GM19193 (cell line): ENCODE results near the gene THSD8.

Source experiments
- POLR2A ChIP-seq: IDR thresholded peaks from 4 replicates; pipeline ENCODE4 v1.6.1; 2011; ENCODE audit not compliant: insufficient read depth, insufficient read length; ENCODE audit errors: extremely low read depth

The THSD8 gene

DNA sequence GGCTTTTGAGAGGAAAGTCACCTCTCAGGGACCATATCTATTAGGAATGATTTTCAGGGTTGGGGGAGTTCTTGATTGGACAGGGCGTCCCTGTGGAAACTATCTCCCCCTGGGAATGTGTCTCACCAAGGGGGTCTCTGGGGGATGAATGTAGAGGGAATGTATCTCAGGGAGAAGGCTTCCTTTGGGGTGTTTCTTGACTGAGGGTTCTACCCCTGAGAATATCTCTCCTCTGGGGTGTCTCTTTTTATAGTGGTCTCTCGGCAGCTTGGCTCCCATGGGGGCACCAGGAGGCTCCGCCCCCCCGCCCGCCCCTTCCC, 31.5 kb downstream of the THSD8 start:
- TF ChIP-seq POLR2A: no peak

DNA sequence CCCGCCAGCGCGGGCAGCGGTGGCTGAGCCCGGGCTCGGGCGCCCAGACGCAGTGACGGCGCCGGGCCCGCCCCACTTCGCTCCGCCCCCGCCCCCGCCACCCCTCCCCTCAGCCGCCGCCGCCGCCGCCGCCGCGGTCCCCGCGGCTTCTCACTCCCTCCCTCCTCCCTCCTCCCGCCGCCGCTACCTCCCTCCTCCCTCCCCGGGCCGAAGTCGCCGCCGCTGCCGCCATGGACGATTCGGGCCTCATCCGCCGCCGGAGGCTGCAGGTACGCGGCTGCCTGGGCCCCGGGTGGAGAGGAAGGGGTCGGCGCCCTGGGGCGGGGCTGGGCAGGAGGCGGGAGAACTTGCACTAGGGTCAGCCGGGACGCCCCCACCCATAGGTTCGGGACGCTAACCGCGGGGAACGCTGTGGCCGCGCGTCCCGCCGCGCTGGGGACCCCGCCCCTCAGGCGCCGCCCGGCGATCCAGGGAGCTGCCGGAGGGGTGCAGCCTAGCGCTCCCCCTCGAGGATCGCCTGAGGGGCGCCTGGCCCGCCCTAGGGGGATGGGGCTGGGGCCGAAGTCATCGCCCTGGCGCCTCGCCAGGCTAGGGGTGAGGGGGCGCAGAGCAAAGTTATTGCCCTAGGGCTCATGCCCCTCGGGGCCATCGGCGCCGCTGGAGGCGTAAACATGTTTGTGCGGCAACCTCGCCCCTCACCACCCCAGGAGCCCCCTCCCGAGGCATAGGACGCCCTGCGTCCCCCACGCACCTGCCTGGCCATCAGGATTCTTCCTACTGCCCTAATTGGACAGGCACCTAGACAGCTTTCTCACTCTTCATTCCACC, 32.1 kb downstream of the THSD8 start:
- TF ChIP-seq POLR2A: no peak

DNA sequence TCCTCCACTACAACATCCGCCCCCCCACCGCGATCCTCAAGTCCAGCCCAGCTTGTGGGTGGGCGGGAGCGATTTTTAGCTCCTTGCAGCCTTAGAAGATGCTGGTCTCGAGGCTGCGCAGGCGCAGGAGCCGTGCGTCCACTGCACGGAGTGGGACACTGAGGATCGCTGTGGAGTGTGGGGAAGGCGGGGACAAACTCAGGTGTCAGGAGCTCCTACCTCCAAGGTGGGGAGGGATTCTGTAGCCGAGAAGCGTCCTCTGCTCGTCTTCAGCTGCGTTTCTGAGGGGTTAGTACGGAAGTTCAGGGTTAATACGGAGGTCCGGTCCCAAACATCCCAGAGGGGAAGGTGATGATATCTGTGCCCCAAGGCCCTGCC, 32.7 kb downstream of the THSD8 start, which contains the start of gene RTBDN:
Gene RTBDN (minus strand): TSS at position 14 of the 378 bp plus-strand sequence. CDS start 4,600 bp downstream, outside the sequence.
- TF ChIP-seq POLR2A: no peak

DNA sequence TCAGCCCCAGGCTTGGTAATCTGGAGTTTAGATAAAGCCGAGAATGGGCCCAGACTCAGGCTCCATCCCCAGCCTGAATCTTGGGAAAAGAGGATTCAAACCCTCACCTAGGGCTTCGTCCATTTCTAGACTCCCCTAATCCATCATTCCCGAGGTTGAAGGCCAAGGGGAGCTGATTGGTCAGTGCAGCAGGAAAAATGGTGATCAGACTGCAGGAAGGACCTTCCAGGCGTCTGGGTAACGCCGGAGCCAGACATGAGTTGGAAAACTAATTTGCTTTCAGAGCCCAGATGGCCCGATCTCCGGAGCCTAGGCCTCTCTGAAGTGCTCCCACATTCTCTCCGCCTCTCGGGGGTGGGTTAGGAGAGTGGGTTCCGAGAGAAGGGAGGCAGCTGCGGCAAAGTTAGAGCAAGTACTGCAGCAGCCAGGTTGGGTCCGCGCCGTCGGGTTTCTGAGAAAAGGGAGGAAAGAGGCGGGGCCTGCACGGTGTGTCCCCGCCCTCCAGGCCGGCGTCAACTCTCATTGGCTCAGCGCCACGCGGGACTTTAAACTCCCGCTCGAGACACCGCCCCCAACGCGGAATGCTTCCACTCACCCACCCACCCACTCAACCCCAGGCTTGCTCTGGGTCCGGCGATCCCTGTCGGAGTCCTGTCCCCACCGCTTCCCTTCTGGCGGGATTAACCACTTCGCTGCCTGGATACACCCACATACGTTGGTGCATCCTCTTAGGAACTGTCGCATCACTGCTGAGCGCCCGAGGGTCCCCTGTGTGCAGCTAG, 33.3 kb downstream of the THSD8 start:
- no peak for TF ChIP-seq POLR2A

DNA sequence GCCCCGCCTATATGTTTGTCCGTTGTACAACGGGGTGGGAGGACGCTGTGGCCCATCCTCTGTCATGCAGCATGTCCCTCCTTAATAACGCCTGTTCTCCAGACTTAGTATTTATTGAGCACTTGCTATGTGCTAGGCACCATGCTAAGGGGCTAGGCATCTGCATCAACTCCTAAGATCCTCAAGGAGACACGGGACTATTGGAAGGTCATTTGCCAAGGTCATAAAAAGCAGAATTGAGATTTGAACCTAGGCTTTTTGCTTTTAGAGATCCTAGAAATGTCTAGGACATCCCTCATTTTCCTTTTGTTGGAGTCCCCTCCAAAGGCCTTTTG, 34.6 kb downstream of the THSD8 start:
- no peak for TF ChIP-seq POLR2A

DNA sequence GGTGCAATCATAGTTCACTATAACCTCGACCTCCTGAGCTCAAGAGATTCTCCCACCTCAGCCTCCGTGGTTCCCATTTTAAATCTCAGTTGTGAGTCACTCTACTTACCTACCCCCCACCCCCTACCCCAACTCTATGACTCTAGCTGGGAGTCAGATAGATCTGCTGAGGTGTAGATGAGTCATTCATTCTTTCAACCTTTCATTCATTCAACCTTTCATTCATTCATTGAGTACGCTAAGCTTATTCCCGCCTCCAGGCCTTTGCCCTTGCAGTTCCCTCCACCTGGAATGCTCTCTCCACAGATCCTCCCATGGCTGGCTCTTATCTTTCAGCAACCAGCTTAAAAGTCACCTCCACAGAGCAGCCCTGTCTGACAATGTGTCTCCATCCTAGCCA, 35.4 kb downstream of the THSD8 start:
- no peak for TF ChIP-seq POLR2A

DNA sequence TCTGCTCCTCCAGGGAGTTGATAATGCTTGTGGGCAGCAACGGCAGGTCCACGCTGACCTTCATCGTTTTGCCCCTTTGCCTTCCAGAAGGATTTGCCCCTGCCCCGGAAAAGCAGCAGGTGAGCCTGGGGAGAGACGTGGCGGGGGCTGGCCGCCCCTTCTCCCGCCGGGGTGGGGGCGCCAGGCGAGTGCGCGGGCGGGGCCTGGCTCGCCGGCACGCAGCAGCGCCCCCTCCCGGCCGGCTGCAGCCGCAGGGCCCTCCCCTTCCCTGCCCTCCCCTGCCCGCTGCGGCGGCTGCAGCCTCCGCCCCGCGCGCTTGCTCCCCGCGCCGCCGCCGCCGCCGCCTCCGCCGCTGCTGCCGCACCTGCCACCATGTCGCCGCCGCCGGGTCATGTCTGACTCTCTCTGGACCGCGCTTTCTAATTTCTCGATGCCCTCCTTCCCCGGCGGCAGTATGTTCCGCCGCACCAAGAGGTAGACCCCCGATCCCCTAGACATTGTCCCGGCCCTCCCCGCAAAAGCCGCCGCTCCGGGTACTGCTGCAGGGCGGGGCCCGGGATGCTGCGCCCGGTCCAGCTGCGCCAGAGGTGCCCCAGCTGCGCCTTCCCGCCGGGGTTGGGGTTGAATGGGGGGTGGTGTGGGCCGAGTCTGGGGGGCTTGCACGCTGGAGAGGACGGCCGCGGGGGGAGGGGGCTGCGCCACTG, 36.5 kb downstream of the THSD8 start, which contains the start of gene MAST1:
Gene MAST1 (plus strand): TSS at position 334 of the 704 bp plus-strand sequence. CDS start 58 bp downstream, at position 392.
- no peak for TF ChIP-seq POLR2A

DNA sequence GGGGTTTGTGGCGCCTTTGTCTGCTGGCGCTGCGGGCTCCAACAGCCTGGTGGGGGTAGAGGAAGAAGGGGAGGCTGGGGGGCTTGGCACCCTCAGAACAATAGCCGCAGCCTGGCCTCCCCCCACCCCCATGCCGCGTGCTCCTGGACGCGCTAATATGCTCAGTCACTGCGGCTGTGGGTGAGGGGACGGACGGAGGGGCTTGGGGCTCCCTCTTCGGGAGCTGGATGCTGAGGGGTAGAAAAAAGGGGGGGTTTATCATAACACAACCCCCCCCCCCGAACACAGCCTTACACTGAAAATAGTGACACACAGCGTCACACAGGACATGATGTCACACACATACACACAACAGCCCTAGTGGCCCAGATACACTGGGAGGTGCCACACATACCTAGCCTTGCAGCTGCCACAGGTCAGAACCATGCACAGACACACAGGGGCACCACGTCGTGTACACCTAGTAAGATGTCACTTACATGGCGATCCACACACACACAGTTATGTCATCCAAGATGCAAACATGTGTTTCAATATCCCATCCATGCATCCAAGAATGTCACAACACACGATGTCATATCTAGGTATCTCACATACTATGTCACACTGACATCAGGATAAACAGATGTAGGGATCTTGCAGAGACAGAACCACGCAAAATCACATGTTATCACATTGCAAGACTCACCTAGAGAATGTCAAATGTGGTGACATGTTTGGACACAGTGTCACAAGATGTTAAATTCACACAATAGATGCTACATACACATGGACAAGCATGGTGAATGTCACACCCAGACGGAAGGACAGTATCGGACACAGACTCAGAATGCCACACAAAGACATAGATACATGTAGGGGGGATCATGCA, 37.3 kb downstream of the THSD8 start:
- no peak for TF ChIP-seq POLR2A

DNA sequence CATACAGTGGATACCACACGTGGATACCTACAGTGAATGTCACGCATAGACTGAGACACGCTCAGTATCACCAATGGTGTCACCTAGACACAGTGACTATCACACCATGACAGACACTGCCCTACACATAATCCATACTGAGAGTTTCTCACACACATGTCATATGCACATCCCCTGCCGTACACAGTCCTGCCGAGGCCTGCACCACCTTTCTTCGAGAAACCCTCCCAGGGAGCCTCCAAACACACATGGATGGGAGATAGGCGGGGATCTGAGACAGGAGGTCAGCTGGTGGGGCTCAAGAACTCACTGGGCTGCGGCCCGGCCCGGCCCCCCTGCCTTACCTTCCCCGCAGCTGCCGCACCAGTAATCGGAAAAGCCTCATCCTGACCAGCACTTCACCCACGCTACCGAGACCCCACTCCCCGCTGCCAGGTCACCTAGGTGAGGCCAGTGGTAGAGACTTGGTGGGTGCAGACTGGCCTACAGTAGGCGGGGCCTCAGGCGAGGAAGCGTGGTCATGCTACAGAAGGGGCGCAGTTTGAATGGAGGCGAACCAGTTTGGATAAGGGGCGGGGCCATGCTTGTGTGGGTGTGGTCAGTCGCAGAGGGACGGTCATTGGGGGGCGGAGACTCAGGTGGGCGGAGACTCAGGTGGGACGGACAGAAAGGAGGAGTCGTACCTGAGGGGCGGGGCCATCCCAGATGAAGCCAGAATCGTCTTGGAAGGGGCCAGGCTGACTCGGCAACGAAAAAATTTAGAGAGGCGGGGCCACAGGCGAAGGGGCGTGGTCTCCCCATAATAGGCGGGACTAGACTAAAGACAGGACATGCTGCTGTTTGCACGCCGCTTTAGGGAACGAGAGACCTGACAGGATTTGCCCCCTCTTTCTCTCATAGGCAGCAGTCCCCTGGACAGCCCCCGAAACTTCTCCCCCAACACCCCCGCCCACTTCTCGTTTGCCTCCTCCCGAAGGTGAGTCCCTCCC, 38.5 kb downstream of the THSD8 start:
- TF ChIP-seq POLR2A: no peak

DNA sequence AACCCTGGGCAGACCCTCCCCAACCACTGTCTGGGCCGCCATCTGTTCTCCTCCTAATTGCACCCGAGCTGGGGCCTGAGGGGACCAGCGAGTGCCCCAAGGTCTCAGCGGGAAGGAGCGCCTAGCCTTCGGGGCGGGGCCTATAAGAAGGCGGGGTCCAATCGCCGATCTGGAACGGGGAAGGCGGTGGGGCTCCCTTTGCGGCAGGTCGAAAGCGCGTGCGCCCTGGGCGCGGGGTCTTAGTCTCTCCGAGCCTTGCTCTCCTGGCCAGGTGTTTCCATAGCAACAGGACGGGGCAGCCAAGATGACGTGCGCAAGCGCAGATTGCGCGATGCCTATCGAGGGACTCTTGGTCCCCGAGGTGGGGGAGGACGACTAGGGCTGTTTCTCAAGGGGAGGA, 39.2 kb downstream of the THSD8 start:
- no peak for TF ChIP-seq POLR2A

DNA sequence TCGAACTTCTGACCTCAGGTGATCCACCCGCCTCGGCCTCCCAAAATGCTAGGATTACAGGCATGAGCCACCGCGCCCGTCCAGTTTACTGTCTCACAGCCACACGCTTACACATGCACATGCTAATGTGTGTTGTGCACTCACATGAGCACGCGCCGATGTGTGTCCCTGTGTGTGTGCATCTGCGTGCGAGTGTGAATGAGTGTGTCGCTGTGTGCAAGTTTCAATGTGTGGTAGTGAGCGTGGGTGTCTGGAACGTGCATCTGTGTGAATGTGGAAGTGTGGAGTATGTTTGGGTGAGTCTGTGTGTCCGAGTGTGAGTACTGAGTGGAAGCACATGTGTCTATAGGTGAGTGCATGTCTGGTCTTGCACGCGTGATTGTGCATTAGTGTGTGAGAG, 40.6 kb downstream of the THSD8 start:
- TF ChIP-seq POLR2A: no peak

DNA sequence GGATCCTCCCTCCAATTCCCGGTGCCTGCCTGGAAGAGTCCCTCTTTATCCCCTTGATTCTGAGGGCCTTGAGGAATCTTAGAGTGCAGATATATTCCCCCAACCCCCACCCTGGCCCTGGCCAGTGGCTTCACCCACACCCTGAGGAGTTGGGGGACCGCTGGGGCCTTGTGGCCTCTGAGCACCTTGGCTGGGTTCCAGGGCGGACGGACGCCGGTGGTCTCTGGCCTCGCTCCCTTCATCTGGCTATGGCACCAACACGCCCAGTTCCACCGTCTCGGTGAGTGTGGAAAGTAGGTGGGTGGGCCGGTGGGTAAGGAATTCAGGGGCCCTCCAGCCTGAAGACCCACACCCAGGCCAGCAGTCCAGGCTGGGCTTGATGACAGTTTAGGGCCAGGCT, 41.5 kb downstream of the THSD8 start:
- no peak for TF ChIP-seq POLR2A

DNA sequence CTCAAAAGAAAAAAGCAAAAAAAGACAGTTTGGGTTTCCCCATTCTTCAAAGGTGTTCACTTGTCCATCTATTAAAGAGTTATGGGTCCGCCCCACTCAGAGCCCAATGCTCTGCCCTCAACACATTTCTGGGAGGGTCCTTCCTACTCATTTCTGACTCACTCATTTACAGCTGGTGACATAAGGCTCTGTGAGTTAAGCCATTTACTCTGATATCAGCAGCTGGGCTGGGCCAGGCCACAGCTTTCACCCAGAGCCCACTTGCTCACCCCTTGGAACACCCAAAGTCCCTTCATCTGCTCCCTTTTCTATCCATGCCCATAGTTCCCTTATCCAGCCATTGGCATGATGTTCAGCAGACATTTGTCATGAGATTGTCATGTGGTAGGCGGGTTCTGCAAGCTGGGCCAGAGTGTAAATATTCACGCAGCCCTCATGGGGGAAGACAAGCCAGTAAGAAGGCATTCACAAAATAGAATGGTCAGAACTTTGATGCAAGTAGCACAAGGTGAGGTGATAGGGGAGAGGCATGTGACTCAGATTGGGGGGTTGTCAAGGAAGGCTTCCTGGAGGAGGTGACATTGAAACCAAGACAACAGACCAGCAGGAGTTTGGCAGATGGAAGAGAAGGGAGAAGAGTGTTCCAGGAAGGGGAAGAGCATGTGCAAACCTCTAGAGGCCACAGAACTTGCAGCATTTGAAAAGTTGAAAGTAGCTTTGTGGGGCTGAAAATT, 42.3 kb downstream of the THSD8 start:
- no peak for TF ChIP-seq POLR2A
